H9 (cell line): Measurements from ENCODE around the gene GET4. TPM values are rescaled to one million over a fixed set of nuclear protein-coding genes. Genes with fewer than 3 reads are reported as not detected.

Experiments
- DNase-seq: peaks from one replicate; pipeline ENCODE4 v3.0.0-alpha.2; 2017
- H2AFZ ChIP-seq: one replicate; pipeline ENCODE4 v1.6.1; 2013; ENCODE audit warnings: mild to moderate bottlenecking, low read length, control low read depth, moderate library complexity
- H2AK5ac ChIP-seq: 2 replicates; pipeline ENCODE4 v1.6.1; 2013; ENCODE audit warnings: low read length, control low read depth, mixed read lengths; ENCODE audit not compliant: insufficient read length
- H2BK120ac ChIP-seq: one replicate; pipeline ENCODE4 v1.6.1; 2013; ENCODE audit warnings: low read depth, mild to moderate bottlenecking, low read length, control low read depth, inconsistent platforms; ENCODE audit not compliant: poor library complexity, severe bottlenecking
- H2BK12ac ChIP-seq: 2 replicates; pipeline ENCODE4 v1.6.1; 2013; ENCODE audit warnings: low read length, control low read depth, mixed read lengths, low read depth; ENCODE audit not compliant: insufficient read length
- H2BK15ac ChIP-seq: 2 replicates; pipeline ENCODE4 v1.6.1; 2013; ENCODE audit warnings: low read depth, low read length, control low read depth
- H2BK20ac ChIP-seq: one replicate; pipeline ENCODE4 v1.6.1; 2013; ENCODE audit warnings: low read depth, mild to moderate bottlenecking, low read length, control low read depth, inconsistent platforms; ENCODE audit not compliant: poor library complexity, severe bottlenecking
- H2BK5ac ChIP-seq: 2 replicates; pipeline ENCODE4 v1.6.1; 2013; ENCODE audit warnings: low read length, control low read depth, mixed read lengths; ENCODE audit not compliant: insufficient read length
- H3K14ac ChIP-seq: 2 replicates; pipeline ENCODE4 v1.6.1; 2013; ENCODE audit warnings: low read length, control low read depth; ENCODE audit not compliant: insufficient read depth
- H3K18ac ChIP-seq: 2 replicates; pipeline ENCODE4 v1.6.1; 2013; ENCODE audit warnings: low read depth, mild to moderate bottlenecking, mixed read lengths, low read length, control low read depth; ENCODE audit not compliant: insufficient read length
- H3K23ac ChIP-seq: 2 replicates; pipeline ENCODE4 v1.6.1; 2013; ENCODE audit warnings: low read length, control low read depth, mixed read lengths, low read depth; ENCODE audit not compliant: insufficient read length
- H3K23me2 ChIP-seq: 2 replicates; pipeline ENCODE4 v1.6.1; 2013; ENCODE audit warnings: low read depth, mild to moderate bottlenecking, mixed read lengths, low read length, control low read depth; ENCODE audit not compliant: insufficient read length, poor library complexity, severe bottlenecking
- H3K27ac ChIP-seq: 2 replicates; pipeline ENCODE4 v1.5.1; 2013; ENCODE audit warnings: low read length, control low read depth, mixed read lengths, low read depth; ENCODE audit not compliant: insufficient read length
- H3K27me3 ChIP-seq: 2 replicates; pipeline ENCODE4 v1.6.1; 2013; ENCODE audit warnings: low read length, control low read depth, inconsistent platforms; ENCODE audit not compliant: insufficient read depth
- H3K4ac ChIP-seq: 2 replicates; pipeline ENCODE4 v1.6.1; 2013; ENCODE audit warnings: low read depth, mild to moderate bottlenecking, control low read depth, inconsistent platforms, low read length, moderate library complexity
- H3K4me1 ChIP-seq: 2 replicates; pipeline ENCODE4 v1.6.1; 2013; ENCODE audit warnings: low read length, control low read depth, inconsistent platforms; ENCODE audit not compliant: insufficient read depth
- H3K4me2 ChIP-seq: 2 replicates; pipeline ENCODE4 v1.6.1; 2013; ENCODE audit warnings: low read length, control low read depth, mixed read lengths; ENCODE audit not compliant: insufficient read length, insufficient read depth
- H3K56ac ChIP-seq: 2 replicates; pipeline ENCODE4 v1.6.1; 2013; ENCODE audit warnings: low read depth, mild to moderate bottlenecking, mixed read lengths, low read length, control low read depth; ENCODE audit not compliant: insufficient read length
- H3K79me1 ChIP-seq: 2 replicates; pipeline ENCODE4 v1.6.1; 2013; ENCODE audit warnings: low read depth, mild to moderate bottlenecking, moderate library complexity, low read length, control low read depth, inconsistent platforms; ENCODE audit not compliant: insufficient read depth, poor library complexity, severe bottlenecking
- H3K79me2 ChIP-seq: 2 replicates; pipeline ENCODE4 v1.6.1; 2013; ENCODE audit warnings: low read length, control low read depth, inconsistent platforms; ENCODE audit not compliant: insufficient read depth
- H3K9ac ChIP-seq: 2 replicates; pipeline ENCODE4 v1.6.1; 2013; ENCODE audit warnings: low read length, control low read depth, mixed read lengths; ENCODE audit not compliant: insufficient read length; ENCODE audit errors: extremely low read depth
- H3K9me3 ChIP-seq: one replicate; pipeline ENCODE4 v1.6.1; 2013; ENCODE audit warnings: low read depth, low read length, inconsistent platforms; ENCODE audit not compliant: control insufficient read depth
- H3T11ph ChIP-seq: one replicate; pipeline ENCODE4 v1.6.1; 2013; ENCODE audit warnings: mild to moderate bottlenecking, low read length, control low read depth, inconsistent platforms
- H4K20me1 ChIP-seq: one replicate; pipeline ENCODE4 v1.6.1; 2013; ENCODE audit not compliant: control insufficient read depth, insufficient read length, insufficient read depth
- H4K5ac ChIP-seq: 2 replicates; pipeline ENCODE4 v1.6.1; 2013; ENCODE audit warnings: low read depth, mild to moderate bottlenecking, mixed read lengths, low read length, control low read depth; ENCODE audit not compliant: insufficient read length
- H4K8ac ChIP-seq: replicated peaks from 2 replicates; pipeline ENCODE4 v1.6.1; 2013; ENCODE audit warnings: low read length, control low read depth, mixed read lengths, low read depth; ENCODE audit not compliant: insufficient read length
- H4K91ac ChIP-seq: 2 replicates; pipeline ENCODE4 v1.6.1; 2013; ENCODE audit warnings: low read depth, mild to moderate bottlenecking, moderate library complexity, mixed read lengths, low read length, control low read depth; ENCODE audit not compliant: insufficient read length
- H3K27ac Mint-ChIP-seq, 3 experiments: 2 replicates in 2 of 3; 3 replicates in 1 of 3; pipeline ENCODE4 v1.8.0; 2020 to 2021; ENCODE audit warnings: mixed read lengths in 3 of 3, mild to moderate bottlenecking in 1 of 3, moderate library complexity in 1 of 3
- H3K27me3 Mint-ChIP-seq: 2 replicates; pipeline ENCODE4 v1.8.0; 2021; ENCODE audit warnings: low read depth, mild to moderate bottlenecking, moderate library complexity, mixed read lengths
- H3K36me3 Mint-ChIP-seq, 3 experiments: 2 replicates in 2 of 3; 3 replicates in 1 of 3; pipeline ENCODE4 v1.8.0; 2020 to 2021; ENCODE audit warnings: low read depth in 3 of 3, mixed read lengths in 3 of 3; ENCODE audit not compliant: insufficient read depth in 1 of 3
- H3K4me1 Mint-ChIP-seq, 2 experiments: 2 replicates each; pipeline ENCODE4 v1.8.0; 2020; ENCODE audit warnings: mixed read lengths in 2 of 2
- H3K4me3 Mint-ChIP-seq, 2 experiments: 2 replicates in 1 of 2; 3 replicates in 1 of 2; pipeline ENCODE4 v1.8.0; 2020 to 2021; ENCODE audit warnings: mild to moderate bottlenecking in 2 of 2, mixed read lengths in 2 of 2, moderate library complexity in 1 of 2
- H3K9me3 Mint-ChIP-seq, 2 experiments: 2 replicates in 1 of 2; 3 replicates in 1 of 2; pipeline ENCODE4 v1.8.0; 2020; ENCODE audit warnings: mild to moderate bottlenecking in 2 of 2, mixed read lengths in 2 of 2, moderate library complexity in 1 of 2
- WGBS: extraction: QIAGEN DNeasy Blood & Tissue Kit; methylation state at CpG from one replicate; pipeline ENCODE4 v1.1.7; 2013; ENCODE audit warnings: missing lambda C conversion rate, low lambda C conversion rate, mixed read lengths; ENCODE audit not compliant: insufficient read length; ENCODE audit errors: extremely low coverage; 5-methylcytosine and 5-hydroxymethylcytosine counted together
- total RNA-seq: library from RNA; stranded (reverse); gene quantifications from 2 replicates; pipeline ENCODE4 v1.2.1, GENCODE V29; 2021
- TF ChIP-seq, protein P1 (sequence below): fragments of 200-600 bp; sonication (generic); conservative IDR thresholded peaks from 3 replicates; pipeline ENCODE4 v1.8.0; 2021; ENCODE audit warnings: antibody characterized with exemption, mild to moderate bottlenecking

The GET4 gene
- total RNA-seq, 1 experiment from 2014 or later, result 70.2 TPM

DNA sequence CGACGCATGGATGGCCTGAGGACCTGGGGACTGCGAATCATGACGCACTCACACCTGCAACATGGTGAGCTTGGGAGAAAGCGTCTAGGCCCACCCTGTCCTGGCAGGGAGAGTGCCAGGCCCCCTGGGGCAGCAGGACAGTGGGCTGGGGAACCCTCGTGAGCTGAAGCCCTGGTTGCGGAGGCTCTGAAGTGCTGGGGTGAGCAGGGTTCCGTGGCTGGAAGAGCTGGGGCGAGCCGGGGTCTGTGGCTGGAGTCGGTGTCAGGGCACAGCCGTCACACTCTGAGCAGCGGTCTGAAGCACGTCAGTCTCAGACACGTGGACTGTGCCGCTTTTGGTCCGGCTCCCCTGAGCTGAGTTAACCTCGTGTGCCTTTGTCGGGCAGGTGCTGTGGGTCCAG, 39.4 kb upstream of the GET4 start:
- Histone ChIP-seq H3K4me1 (peaks cover 5% of the 10 kb centered on the region), H3T11ph (no peak overlapping the region), H2BK5ac (no peak overlapping the region), H4K5ac (no peak overlapping the region), H3K79me1 (peaks cover 5% of the 10 kb centered on the region), H3K27ac (no peak overlapping the region), H3K27me3 (no peaks in the 10 kb centered on the region), H3K23me2 (peaks cover 3% of the 10 kb centered on the region), H2BK12ac (no peak overlapping the region), H3K9ac (no peak overlapping the region), H4K20me1 (no peaks in the 10 kb centered on the region), H2AFZ (no peak overlapping the region), H3K18ac (no peak overlapping the region), H3K14ac (no peak overlapping the region), H3K9me3 (no peaks in the 10 kb centered on the region), H4K8ac (no peak overlapping the region), H2AK5ac (no peak overlapping the region), H3K4ac (no peak overlapping the region), H2BK20ac (no peak overlapping the region), H3K79me2 (peaks cover 39% of the 10 kb centered on the region; the same call in 1 of the 2 replicates), H3K56ac (no peak overlapping the region), H2BK15ac (no peak overlapping the region), H3K4me2 (no peak overlapping the region), H4K91ac (no peak overlapping the region), H2BK120ac (no peak overlapping the region), H3K23ac (no peak overlapping the region)
- no peak for DNase-seq
- Mint-ChIP-seq H3K9me3 (no peaks in the 10 kb centered on the region), H3K36me3 (peaks cover 30 to 62% (median 56%) of the 10 kb centered on the region in 3 experiments), H3K27ac (peak overlapping the region in 2 of 3 experiments; percentile 16 to 79; a peak in 4 of 7 replicates), H3K4me1 (peaks cover 15 to 16% of the 10 kb centered on the region in 2 experiments), H3K4me3 (no peak overlapping the region), H3K27me3 (no peaks in the 10 kb centered on the region)
- TF ChIP-seq, protein P1, sequence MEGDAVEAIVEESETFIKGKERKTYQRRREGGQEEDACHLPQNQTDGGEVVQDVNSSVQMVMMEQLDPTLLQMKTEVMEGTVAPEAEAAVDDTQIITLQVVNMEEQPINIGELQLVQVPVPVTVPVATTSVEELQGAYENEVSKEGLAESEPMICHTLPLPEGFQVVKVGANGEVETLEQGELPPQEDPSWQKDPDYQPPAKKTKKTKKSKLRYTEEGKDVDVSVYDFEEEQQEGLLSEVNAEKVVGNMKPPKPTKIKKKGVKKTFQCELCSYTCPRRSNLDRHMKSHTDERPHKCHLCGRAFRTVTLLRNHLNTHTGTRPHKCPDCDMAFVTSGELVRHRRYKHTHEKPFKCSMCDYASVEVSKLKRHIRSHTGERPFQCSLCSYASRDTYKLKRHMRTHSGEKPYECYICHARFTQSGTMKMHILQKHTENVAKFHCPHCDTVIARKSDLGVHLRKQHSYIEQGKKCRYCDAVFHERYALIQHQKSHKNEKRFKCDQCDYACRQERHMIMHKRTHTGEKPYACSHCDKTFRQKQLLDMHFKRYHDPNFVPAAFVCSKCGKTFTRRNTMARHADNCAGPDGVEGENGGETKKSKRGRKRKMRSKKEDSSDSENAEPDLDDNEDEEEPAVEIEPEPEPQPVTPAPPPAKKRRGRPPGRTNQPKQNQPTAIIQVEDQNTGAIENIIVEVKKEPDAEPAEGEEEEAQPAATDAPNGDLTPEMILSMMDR, result no peak
- WGBS, result no CpG with 5 or more reads among the region's 19 CpGs
